Neural cell (in vitro differentiated cells): ENCODE data around the gene SP110.

Source experiments
- CTCF ChIP-seq: fragments of 450-650 bp; IDR thresholded peaks from 2 replicates; pipeline ENCODE4 v1.5.1; 2014; ENCODE audit warnings: antibody characterized with exemption, mild to moderate bottlenecking, moderate library complexity; ENCODE audit not compliant: poor library complexity, severe bottlenecking
- EP300 ChIP-seq: fragments of 450-650 bp; conservative IDR thresholded peaks from 2 replicates; pipeline ENCODE4 v1.6.1; 2014; ENCODE audit warnings: antibody characterized with exemption, mild to moderate bottlenecking, moderate library complexity; ENCODE audit not compliant: poor library complexity, severe bottlenecking
- MXI1 ChIP-seq: fragments of 450-650 bp; conservative IDR thresholded peaks from 2 replicates; pipeline ENCODE4 v1.6.1; 2014; ENCODE audit warnings: antibody characterized with exemption, mild to moderate bottlenecking; ENCODE audit not compliant: poor library complexity, severe bottlenecking
- POLR2AphosphoS5 ChIP-seq: IDR thresholded peaks from 2 replicates; pipeline ENCODE4 v1.6.1; 2012
- RAD21 ChIP-seq: fragments of 450-650 bp; conservative IDR thresholded peaks from 2 replicates; pipeline ENCODE4 v1.6.1; 2014; ENCODE audit warnings: antibody characterized with exemption, mild to moderate bottlenecking, moderate library complexity
- REST ChIP-seq: IDR thresholded peaks from 2 replicates; pipeline ENCODE4 v1.6.1; 2012; ENCODE audit warnings: borderline replicate concordance
- TAF1 ChIP-seq: IDR thresholded peaks from 2 replicates; pipeline ENCODE4 v1.6.1; 2012; ENCODE audit warnings: low read depth

- TF ChIP-seq EP300: no peak
- no peak for TF ChIP-seq TAF1
- TF ChIP-seq CTCF: no peak
- TF ChIP-seq RAD21: no peak
- TF ChIP-seq POLR2AphosphoS5: no peak
- no peak for TF ChIP-seq MXI1
- no peak for TF ChIP-seq REST
These were observed 47.3 kb upstream of the SP110 start for GRCh38 chr2:230267059-230267458.
